A673 (cell line): ENCODE data around the gene AFF2.

Source experiments
- CTCF ChIP-seq: fragments of 300-800, 200-600 bp; sonication (generic); conservative IDR thresholded peaks from 2 replicates; pipeline ENCODE4 v1.5.1; 2017; ENCODE audit warnings: low read depth, mild to moderate bottlenecking, antibody characterized with exemption, low read length, moderate library complexity, mixed read lengths
- EZH2 ChIP-seq: fragments of 200-600 bp; sonication (generic); IDR thresholded peaks from 2 replicates; pipeline ENCODE4 v1.6.1; 2017; ENCODE audit warnings: borderline replicate concordance, low read depth, mild to moderate bottlenecking, mixed read lengths, antibody characterized with exemption, low read length; ENCODE audit not compliant: poor library complexity, severe bottlenecking

DNA sequence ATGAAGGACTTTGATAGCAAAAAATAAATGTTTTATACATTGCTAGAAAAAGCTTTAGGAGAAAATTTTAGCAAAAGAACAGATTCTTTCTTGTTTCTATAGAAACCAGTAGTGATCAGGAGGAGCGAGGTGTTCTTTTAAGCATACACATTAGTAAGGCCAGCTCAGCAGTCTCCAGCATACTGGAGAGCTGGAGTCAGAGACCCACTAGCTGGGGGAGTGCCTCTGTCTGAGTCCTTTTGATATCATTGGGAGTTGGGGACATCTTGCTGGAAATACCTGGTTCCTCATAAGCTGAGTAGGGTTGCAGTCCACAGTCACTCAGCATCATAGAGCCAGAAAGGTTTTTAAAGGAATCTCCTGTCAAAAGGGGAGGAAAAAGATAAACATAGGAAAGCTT, 67.4 kb downstream of the AFF2 start:
- TF ChIP-seq CTCF (no peak), EZH2 (no peak)
